ENCODE data around the gene KRI1.

KRI1 gene

DNA sequence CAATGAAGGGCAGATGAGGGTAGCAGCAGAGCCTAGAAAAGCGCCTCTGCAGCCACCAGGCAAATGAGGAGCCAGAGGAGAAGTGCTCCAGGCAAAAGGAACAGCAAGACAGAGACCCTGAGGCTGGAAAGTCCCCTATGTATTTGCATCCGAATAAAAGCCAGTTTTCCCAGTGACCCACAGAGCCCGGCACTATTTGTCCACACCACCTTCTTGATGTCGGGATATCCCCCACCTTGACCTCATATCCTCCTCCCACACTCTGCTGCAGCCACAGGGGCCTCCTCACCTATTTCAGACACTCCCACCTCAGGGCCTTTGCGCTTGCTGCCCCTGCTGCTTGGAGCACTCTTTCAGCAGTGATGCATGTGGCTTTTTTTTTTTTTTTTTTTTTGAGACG, 15.5 kb downstream of the KRI1 start:
- Histone ChIP-seq H3K4me3 (no peak overlapping the region), H3K4me1 (peaks cover 0 to 9% (median 2%) of the 10 kb centered on the region in 4 donors), H3K36me3 (peaks cover 53 to 96% (median 75%) of the 10 kb centered on the region in 3 donors), H3K27ac (no peak overlapping the region), H3K27me3 (no peaks in the 10 kb centered on the region), H3K9me3 (no peaks in the 10 kb centered on the region)
- TF ChIP-seq, protein P1, sequence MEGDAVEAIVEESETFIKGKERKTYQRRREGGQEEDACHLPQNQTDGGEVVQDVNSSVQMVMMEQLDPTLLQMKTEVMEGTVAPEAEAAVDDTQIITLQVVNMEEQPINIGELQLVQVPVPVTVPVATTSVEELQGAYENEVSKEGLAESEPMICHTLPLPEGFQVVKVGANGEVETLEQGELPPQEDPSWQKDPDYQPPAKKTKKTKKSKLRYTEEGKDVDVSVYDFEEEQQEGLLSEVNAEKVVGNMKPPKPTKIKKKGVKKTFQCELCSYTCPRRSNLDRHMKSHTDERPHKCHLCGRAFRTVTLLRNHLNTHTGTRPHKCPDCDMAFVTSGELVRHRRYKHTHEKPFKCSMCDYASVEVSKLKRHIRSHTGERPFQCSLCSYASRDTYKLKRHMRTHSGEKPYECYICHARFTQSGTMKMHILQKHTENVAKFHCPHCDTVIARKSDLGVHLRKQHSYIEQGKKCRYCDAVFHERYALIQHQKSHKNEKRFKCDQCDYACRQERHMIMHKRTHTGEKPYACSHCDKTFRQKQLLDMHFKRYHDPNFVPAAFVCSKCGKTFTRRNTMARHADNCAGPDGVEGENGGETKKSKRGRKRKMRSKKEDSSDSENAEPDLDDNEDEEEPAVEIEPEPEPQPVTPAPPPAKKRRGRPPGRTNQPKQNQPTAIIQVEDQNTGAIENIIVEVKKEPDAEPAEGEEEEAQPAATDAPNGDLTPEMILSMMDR (IDR thresholded peaks at IDR 0.05), result no peak
- intact Hi-C loops (cut with DNase I; ENCODE audit: low total_unique reads), result no loop called here
- DNase-seq, result no peak

DNA sequence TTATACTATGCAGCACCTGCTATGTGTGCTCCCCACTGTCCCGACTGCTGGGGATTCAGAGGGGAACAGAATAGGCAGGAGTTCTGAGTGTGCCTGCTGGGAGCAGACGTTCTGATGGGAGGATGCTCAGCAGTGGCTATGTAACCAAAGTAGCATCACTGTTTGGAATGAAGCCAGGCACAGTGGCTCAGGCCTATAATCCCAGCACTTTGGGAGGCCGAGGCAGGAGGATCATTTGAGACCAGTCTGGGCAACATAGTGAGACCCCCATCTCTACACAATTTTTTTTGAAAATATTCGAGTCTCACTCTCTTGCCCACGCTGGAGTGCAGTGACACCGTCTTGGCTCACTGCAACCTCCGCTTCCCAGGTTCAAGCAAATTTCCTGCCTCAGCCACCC, 16.1 kb downstream of the KRI1 start:
- H3K36me3 ChIP-seq, result peaks cover 53 to 90% (median 69%) of the 10 kb centered on the region in 3 donors
- DNase-seq, result no peak
- no peaks in the 10 kb centered on the region for H3K9me3 ChIP-seq
- peaks cover 0 to 14% (median 8%) of the 10 kb centered on the region in 4 donors for H3K4me1 ChIP-seq
- no peak overlapping the region for H3K4me3 ChIP-seq
- H3K27me3 ChIP-seq, result no peaks in the 10 kb centered on the region
- H3K27ac ChIP-seq, result no peak overlapping the region
- TF ChIP-seq, protein P1 (IDR thresholded peaks at IDR 0.05), result no peak
- intact Hi-C loops (cut with DNase I; ENCODE audit: low total_unique reads), result no loop called here

DNA sequence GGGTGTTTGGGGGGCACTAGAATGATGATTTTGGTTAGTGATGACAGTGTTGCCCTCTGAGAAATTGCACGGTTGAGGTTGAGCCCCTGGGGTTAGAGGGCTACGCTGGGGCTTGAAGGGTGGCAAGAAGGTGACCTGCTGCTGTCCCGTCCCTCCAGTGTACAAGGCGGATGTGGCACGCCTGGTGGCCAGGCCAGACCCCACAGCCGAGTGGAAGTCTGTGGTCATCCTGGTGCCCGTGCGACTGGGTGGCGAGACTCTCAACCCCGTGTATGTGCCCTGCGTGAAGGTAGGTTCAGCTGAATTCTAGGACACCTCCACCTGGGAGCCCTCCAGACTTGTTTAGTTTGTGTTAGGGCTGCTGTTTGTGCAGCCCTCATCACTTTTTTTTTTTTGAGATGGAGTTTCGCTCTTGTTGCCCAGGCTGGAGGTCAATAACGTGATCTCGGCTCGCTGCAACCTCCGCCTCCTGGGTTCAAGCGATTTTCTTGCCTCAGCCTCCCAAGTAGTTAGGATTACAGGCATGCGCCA, 17.0 kb downstream of the KRI1 start:
- no peaks in the 10 kb centered on the region for H3K9me3 ChIP-seq
- peaks cover 0 to 19% (median 13%) of the 10 kb centered on the region in 4 donors for H3K4me1 ChIP-seq
- DNase-seq, result no peak
- TF ChIP-seq, protein P1 (IDR thresholded peaks at IDR 0.05), result no peak
- peaks cover 45 to 81% (median 60%) of the 10 kb centered on the region in 3 donors for H3K36me3 ChIP-seq
- no peaks in the 10 kb centered on the region for H3K27me3 ChIP-seq
- no peak overlapping the region for H3K4me3 ChIP-seq
- H3K27ac ChIP-seq, result no peak overlapping the region
- intact Hi-C loops (cut with DNase I; ENCODE audit: low total_unique reads), result no loop called here

- intact Hi-C loops (cut with DNase I; ENCODE audit: low total_unique reads), result no loop called here
- Histone ChIP-seq H3K36me3 (peaks cover 27 to 61% (median 40%) of the 10 kb centered on the region in 3 donors), H3K4me3 (no peak overlapping the region)
These were observed 19.0 kb downstream of the KRI1 start for GRCh38 chr19:10546817-10547216.

GRCh38 chr19:10544753-10545251, 21.0 kb downstream of the KRI1 start:
- Histone ChIP-seq H3K36me3 (peaks cover 12 to 41% (median 20%) of the 10 kb centered on the region in 3 donors), H3K27ac (peak overlapping the region; percentile 89 to 90), H3K27me3 (no peaks in the 10 kb centered on the region), H3K4me1 (peaks cover 0 to 25% (median 18%) of the 10 kb centered on the region in 4 donors), H3K9me3 (no peaks in the 10 kb centered on the region), H3K4me3 (peak overlapping the region; percentile 85 to 92)
- TF ChIP-seq, protein P1 (IDR thresholded peaks at IDR 0.05), result no peak
- DNase-seq, result no peak
- intact Hi-C loops (cut with DNase I; ENCODE audit: low total_unique reads), result no loop called here

More at GRCh38 chr19:10546817-10547216, 19.0 kb downstream of the KRI1 start:
- H3K4me1 ChIP-seq, result peaks cover 0 to 25% (median 18%) of the 10 kb centered on the region in 4 donors
- no peaks in the 10 kb centered on the region for H3K9me3 ChIP-seq
- TF ChIP-seq, protein P1 (IDR thresholded peaks at IDR 0.05), result no peak
- no peaks in the 10 kb centered on the region for H3K27me3 ChIP-seq
- DNase-seq, result no peak
- no peak overlapping the region for H3K27ac ChIP-seq

Measured in tibial artery (tissue), 4 donors.